ENCODE measurements around the gene RAG1.

GRCh38 chr11:36602135-36602534 lies 34.3 kb downstream of the RAG1 start:
- TF ChIP-seq CTCF (IDR thresholded peaks at IDR 0.05) = no peak
- TF ChIP-seq POLR2A (IDR thresholded peaks at IDR 0.05) = no peak
- no peak for TF ChIP-seq POLR2AphosphoS5 (IDR thresholded peaks at IDR 0.05)
- TF ChIP-seq EP300 (IDR thresholded peaks at IDR 0.05) = no peak

Measured in gastroesophageal sphincter (tissue), 3 donors.